COLO668 (cell line): ENCODE data around the gene SFN.

ENCODE experiments used
- DNase-seq: peaks from one replicate; lab custom pipeline; 2025; ENCODE audit not compliant: unreplicated experiment; lab: John Stamatoyannopoulos, UW

SFN gene

GRCh38 chr1:26909951-26910342 lies 47.0 kb downstream of the SFN start:
- no peak for DNase-seq

GRCh38 chr1:26910343-26911160 lies 47.6 kb downstream of the SFN start:
- DNase-seq = no peak

- no peak for DNase-seq
Measured at GRCh38 chr1:26911399-26912146, 48.6 kb downstream of the SFN start.

GRCh38 chr1:26912147-26912490 lies 49.2 kb downstream of the SFN start:
- no peak for DNase-seq

- no peak for DNase-seq
Measured at GRCh38 chr1:26913389-26913753, 50.4 kb downstream of the SFN start.
